ENCODE measurements around the gene ECSCR. TPM values are rescaled to one million over a fixed set of nuclear protein-coding genes. Genes with fewer than 3 reads are reported as not detected.

ECSCR gene
- total and polyA plus RNA-seq, 2 donors (not counting 1 experiment from before 2014, with no cell fraction given) = not detected

- Histone ChIP-seq H2AFZ (ENCODE audit: insufficient read depth, low read depth, low read length, poor library complexity, severe bottlenecking) (peak within 1 kb of the TSS; percentile 65), H3K9ac (ENCODE audit: low read length) (peak within 1 kb of the TSS; percentile 7), H3K27ac (ENCODE audit: low read length in 2 of 2) (no peak within 1 kb of the TSS), H3K4me3 (ENCODE audit: control extremely low read depth in 1 of 5, extremely low read depth in 1 of 5, insufficient read depth in 1 of 5, low read depth in 2 of 5, low read length in 4 of 5) (peak within 1 kb of the TSS in 3 of 5 experiments; percentile 4 to 21 (median 6)), H3K4me2 (replicated peaks; ENCODE audit: low read depth, low read length, poor library complexity, severe bottlenecking) (peak within 1 kb of the TSS; percentile 69), H3K4me1 (ENCODE audit: control insufficient read depth in 2 of 2, insufficient read depth in 2 of 2, low read length in 2 of 2) (peaks cover 17 to 20% of the 10 kb centered on the region in 2 donors), H4K20me1 (ENCODE audit: control insufficient read depth, insufficient read depth, low read length, poor library complexity, severe bottlenecking) (no peaks in the 10 kb centered on the region), H3K79me2 (ENCODE audit: control insufficient read depth, insufficient read depth, low read length) (no peaks in the 10 kb centered on the region), H3K36me3 (replicated peaks in 1 of 2; ENCODE audit: control extremely low read depth in 1 of 2, control insufficient read depth in 1 of 2, extremely low read depth in 1 of 2, insufficient read depth in 2 of 2, low read length in 1 of 2) (no peaks in the 10 kb centered on the region), H3K9me3 (ENCODE audit: control extremely low read depth in 1 of 3, control insufficient read depth in 2 of 3, insufficient read depth in 1 of 3, low read length in 2 of 3) (peaks cover 0 to 5% (median 0%) of the 10 kb centered on the region in 3 donors), H3K27me3 (replicated peaks in 1 of 4; ENCODE audit: control extremely low read depth in 1 of 4, control insufficient read depth in 3 of 4, insufficient read depth in 4 of 4, low read length in 3 of 4) (peaks cover 0 to 24% (median 11%) of the 10 kb centered on the region in 4 experiments)
- Mint-ChIP-seq H3K4me1 (peaks cover 16% of the 10 kb centered on the region), H3K27me3 (peaks cover 31% of the 10 kb centered on the region), H3K4me3 (peak within 1 kb of the TSS; percentile 34), H3K27ac (no peak within 1 kb of the TSS), H3K9me3 (ENCODE audit: insufficient read depth) (no peaks in the 10 kb centered on the region)
- DNase-seq (peak; percentile 31), ATAC-seq (ENCODE audit: low read depth) (peak; percentile 39)
- ChIA-PET POLR2A (no interaction called here), CTCF (no interaction called here)
- TF ChIP-seq EZH2 (IDR thresholded peaks at IDR 0.05; ENCODE audit: borderline replicate concordance, insufficient read depth, low read depth, low read length, poor library complexity, severe bottlenecking) (no peak), CTCF (IDR thresholded peaks at IDR 0.05) (no peak)
- intact Hi-C loops (cut with micrococcal nuclease) = no loop called here
- WGBS (ENCODE audit: insufficient coverage) = 0% methylated on average over 6 of the region's 9 CpGs
These were observed 8.3 kb upstream of the ECSCR start, which contains the start of gene SMIM33 for GRCh38 chr5:139470821-139471300. Gene SMIM33 (plus strand): TSS chr5:139471004. CDS start chr5:139471122, 118 bp downstream.

- POLR2A ChIA-PET = no interaction called here
- Histone ChIP-seq H3K79me2 (ENCODE audit: control insufficient read depth, insufficient read depth, low read length) (no peaks in the 10 kb centered on the region), H3K4me2 (replicated peaks; ENCODE audit: low read depth, low read length, poor library complexity, severe bottlenecking) (no peak overlapping the region), H3K27ac (ENCODE audit: low read length in 2 of 2) (no peak overlapping the region), H3K9ac (ENCODE audit: low read length) (no peak overlapping the region), H3K27me3 (replicated peaks in 1 of 4; ENCODE audit: control extremely low read depth in 1 of 4, control insufficient read depth in 3 of 4, insufficient read depth in 4 of 4, low read length in 3 of 4) (peaks cover 0 to 9% (median 4%) of the 10 kb centered on the region in 4 experiments), H4K20me1 (ENCODE audit: control insufficient read depth, insufficient read depth, low read length, poor library complexity, severe bottlenecking) (no peaks in the 10 kb centered on the region), H3K4me3 (ENCODE audit: control extremely low read depth in 1 of 5, extremely low read depth in 1 of 5, insufficient read depth in 1 of 5, low read depth in 2 of 5, low read length in 4 of 5) (no peak overlapping the region), H2AFZ (ENCODE audit: insufficient read depth, low read depth, low read length, poor library complexity, severe bottlenecking) (no peak overlapping the region), H3K4me1 (ENCODE audit: control insufficient read depth in 2 of 2, insufficient read depth in 2 of 2, low read length in 2 of 2) (peaks cover 8 to 11% of the 10 kb centered on the region in 2 donors), H3K9me3 (ENCODE audit: control extremely low read depth in 1 of 3, control insufficient read depth in 2 of 3, insufficient read depth in 1 of 3, low read length in 2 of 3) (peaks cover 0 to 5% (median 0%) of the 10 kb centered on the region in 3 donors), H3K36me3 (replicated peaks in 1 of 2; ENCODE audit: control extremely low read depth in 1 of 2, control insufficient read depth in 1 of 2, extremely low read depth in 1 of 2, insufficient read depth in 2 of 2, low read length in 1 of 2) (no peaks in the 10 kb centered on the region)
- ATAC-seq (ENCODE audit: low read depth) (no peak), DNase-seq (no peak)
- 72% methylated on average over 3 of the region's 8 CpGs for WGBS (ENCODE audit: insufficient coverage)
- Mint-ChIP-seq H3K4me3 (no peak overlapping the region), H3K27ac (no peak overlapping the region), H3K4me1 (peaks cover 8% of the 10 kb centered on the region), H3K27me3 (peaks cover 16% of the 10 kb centered on the region), H3K9me3 (ENCODE audit: insufficient read depth) (no peaks in the 10 kb centered on the region)
- CTCF ChIA-PET = no interaction called here
- no peak for TF ChIP-seq EZH2 (IDR thresholded peaks at IDR 0.05; ENCODE audit: borderline replicate concordance, insufficient read depth, low read depth, low read length, poor library complexity, severe bottlenecking)
- no peak for TF ChIP-seq CTCF (IDR thresholded peaks at IDR 0.05)
- intact Hi-C loops (cut with micrococcal nuclease) = no loop called here
These were observed 5.9 kb upstream of the ECSCR start for GRCh38 chr5:139468421-139468931.

Data from B cell (primary cell).